GM19023 (cell line): Measurements from ENCODE around the gene FUCA2.
"Not testable (repeated sequence)": the region's sequence is repeated elsewhere in the genome, so short reads cannot be mapped to it uniquely, and the experiment has no call there.

Experiments
- ATAC-seq: cut with Tn5 transposase; IDR thresholded peaks from one replicate; pipeline ENCODE4 v1.9.1; 2021; ENCODE audit warnings: mild to moderate bottlenecking, moderate library complexity; ENCODE audit not compliant: unreplicated experiment

Gene FUCA2

GRCh38 chr6:143449082-143449713 is 62.3 kb downstream of the FUCA2 start:
- no peak for ATAC-seq

DNA sequence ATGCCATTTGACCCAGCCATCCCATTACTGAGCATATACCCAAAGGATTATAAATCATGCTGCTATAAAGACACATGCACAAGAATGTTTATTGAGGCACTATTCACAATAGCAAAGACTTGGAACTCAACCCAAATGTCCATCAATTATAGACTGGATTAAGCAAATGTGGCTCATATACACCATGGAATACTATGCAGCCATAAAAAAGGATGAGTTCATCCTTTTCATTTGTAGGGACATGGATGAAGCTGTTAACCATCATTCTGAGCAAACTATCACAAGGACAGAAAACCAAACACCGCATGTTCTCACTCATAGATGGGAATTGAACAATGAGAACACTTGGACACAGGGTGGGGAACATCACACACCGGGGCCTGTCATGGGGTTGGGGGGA is 63.7 kb downstream of the FUCA2 start:
- not testable (repeated sequence) for ATAC-seq
